PC-9 (cell line): ENCODE measurements around the gene DSEL.

ENCODE experiments used
- CTCF ChIP-seq: fragments of 200-600 bp; sonication (generic); conservative IDR thresholded peaks from 2 replicates; pipeline ENCODE4 v1.6.1; 2017; ENCODE audit warnings: mixed run types, antibody characterized with exemption, mild to moderate bottlenecking, moderate library complexity
- EZH2 ChIP-seq: fragments of 200-600 bp; sonication (generic); IDR thresholded peaks from 2 replicates; pipeline ENCODE4 v1.8.0; 2017; ENCODE audit warnings: antibody characterized with exemption, low read depth

GRCh38 chr18:67509741-67510391 is 6.7 kb downstream of the DSEL start:
- TF ChIP-seq CTCF (no peak), EZH2 (no peak)
